ENCODE results near the gene SLC6A13.

- TF ChIP-seq, protein P1, sequence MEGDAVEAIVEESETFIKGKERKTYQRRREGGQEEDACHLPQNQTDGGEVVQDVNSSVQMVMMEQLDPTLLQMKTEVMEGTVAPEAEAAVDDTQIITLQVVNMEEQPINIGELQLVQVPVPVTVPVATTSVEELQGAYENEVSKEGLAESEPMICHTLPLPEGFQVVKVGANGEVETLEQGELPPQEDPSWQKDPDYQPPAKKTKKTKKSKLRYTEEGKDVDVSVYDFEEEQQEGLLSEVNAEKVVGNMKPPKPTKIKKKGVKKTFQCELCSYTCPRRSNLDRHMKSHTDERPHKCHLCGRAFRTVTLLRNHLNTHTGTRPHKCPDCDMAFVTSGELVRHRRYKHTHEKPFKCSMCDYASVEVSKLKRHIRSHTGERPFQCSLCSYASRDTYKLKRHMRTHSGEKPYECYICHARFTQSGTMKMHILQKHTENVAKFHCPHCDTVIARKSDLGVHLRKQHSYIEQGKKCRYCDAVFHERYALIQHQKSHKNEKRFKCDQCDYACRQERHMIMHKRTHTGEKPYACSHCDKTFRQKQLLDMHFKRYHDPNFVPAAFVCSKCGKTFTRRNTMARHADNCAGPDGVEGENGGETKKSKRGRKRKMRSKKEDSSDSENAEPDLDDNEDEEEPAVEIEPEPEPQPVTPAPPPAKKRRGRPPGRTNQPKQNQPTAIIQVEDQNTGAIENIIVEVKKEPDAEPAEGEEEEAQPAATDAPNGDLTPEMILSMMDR (IDR thresholded peaks at IDR 0.05; ENCODE audit: low read depth, low read length, missing input control), result no peak
- TF ChIP-seq RAD21 (IDR thresholded peaks at IDR 0.05), result no peak
- TF ChIP-seq FOXA1 (IDR thresholded peaks at IDR 0.05), result no peak
- TF ChIP-seq ZBTB33 (IDR thresholded peaks at IDR 0.05), result no peak
- TF ChIP-seq NR2F2 (IDR thresholded peaks at IDR 0.05), result no peak
- no peak for TF ChIP-seq REST (IDR thresholded peaks at IDR 0.05)
- TF ChIP-seq EGR1 (IDR thresholded peaks at IDR 0.05; ENCODE audit: low read depth in 2 of 2), result no peak
- no peak for TF ChIP-seq GABPA (IDR thresholded peaks at IDR 0.05 in 1 of 2, conservative IDR thresholded peaks at IDR 0.05 in 1 of 2)
Observed at GRCh38 chr12:221736-222135, 40.9 kb downstream of the SLC6A13 start.

Measured in liver (tissue), 3 donors.